HTERT RPE-1 (cell line): ENCODE data around the gene ZBTB17.

Experiments
- in situ Hi-C: fragments of 300-500 bp; cut with MboI; formaldehyde crosslinking; loops from 4 replicates; pipeline ENCODE4 v1.14.3; 2020; ENCODE audit warnings: low sequenced_read_pairs

Gene ZBTB17

DNA sequence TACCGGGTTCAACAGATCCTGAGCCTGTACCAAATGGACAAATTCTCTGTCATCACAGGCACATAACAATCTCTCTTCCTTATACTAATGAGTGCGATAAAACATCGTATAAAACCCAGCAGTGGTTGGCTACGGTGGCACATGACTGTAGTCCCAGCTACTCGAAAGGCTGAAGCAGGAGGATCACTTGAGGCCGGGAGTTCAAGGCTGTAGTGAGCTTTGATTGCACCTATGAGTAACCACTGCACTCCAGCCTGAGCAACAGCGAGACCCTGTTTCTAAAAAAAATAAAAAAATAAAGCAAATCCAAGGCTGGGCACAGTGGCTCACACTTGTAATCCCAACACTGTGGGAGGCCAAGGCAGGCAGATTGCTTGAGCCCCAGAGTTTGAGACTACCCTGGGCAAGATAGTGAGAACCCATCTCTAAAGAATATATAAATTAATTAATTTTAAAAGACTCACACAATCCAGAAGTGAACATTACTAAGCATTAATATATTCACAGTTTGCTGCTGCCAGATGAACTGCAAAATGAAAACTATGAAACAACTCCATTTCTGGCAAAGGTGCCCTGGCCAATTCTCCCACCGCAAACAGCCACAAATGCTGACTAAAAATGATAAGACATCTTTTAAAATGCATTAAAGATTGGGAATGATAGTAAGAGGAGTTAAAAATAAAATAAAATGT, 13.1 kb downstream of the ZBTB17 start:
- in situ Hi-C loops: no loop called here

GRCh38 chr1:15962176-15962575, 13.7 kb downstream of the ZBTB17 start:
- in situ Hi-C loops: no loop called here

DNA sequence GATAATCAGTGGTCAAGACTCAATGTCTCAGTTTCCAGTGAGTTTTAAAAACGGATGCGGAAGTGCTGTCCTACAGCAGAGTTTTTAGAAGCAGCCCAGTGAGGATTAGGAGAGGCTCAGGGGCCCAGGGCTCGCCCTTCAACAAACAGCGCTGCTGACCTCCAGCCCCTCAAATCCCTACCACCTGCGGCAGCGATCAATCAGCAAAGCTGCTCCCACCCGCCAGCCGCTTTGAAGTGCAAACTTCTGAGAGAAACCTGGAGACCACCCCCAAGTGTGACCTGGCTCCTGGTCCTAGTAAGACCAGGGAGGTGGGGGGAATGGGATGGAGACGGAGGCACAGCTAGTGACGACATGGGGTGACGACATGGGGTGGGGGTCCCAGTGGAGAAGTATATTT, 14.4 kb downstream of the ZBTB17 start:
- in situ Hi-C loops: no loop called here

DNA sequence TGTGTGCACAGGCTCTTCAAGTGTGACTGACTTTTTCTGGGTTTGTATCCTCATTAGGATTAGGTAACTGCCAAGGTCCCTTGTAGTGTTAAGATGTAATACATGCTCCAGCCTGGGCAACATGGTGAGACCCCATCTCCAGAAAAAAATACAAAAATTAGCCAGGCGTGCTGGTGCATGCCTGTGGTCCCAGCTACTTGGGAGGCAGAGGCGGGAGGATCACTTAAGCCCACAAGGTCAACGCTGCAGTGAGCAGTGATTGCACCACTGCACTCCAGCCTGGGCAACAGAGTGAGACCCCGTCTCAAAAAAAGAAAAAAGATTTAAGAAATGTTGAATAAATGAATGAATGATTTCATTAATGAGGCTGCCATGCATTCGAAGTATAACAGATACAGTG, 15.1 kb downstream of the ZBTB17 start:
- in situ Hi-C loops: no loop called here

DNA sequence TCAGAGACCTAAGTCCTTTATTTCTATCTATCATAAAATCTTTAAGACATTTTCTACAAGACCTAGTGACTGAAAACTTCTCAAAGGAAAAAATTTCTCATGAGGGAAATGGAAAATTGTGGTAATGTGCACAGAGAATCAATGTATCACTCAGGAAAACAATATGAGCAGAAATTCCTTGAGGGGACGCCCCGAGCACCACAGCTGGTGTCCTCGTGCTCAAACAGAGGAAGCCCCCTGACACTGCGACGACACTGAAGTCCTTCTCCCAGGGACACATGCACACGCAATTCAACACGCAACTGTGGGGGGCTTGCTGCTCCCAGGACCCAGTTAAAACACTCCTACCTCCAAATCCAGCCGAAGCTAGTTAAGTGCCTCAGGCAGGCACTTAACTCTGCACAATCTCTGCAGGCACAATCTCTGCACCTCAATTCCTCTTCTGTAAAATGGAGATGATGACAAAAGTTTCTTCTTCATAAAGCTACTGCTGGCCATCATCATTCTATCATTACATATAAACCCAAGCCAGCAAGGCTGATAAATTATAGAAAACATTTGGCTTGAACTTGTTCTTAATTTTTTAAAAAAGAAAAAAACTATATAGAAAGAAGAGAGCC, 16.0 kb downstream of the ZBTB17 start:
- in situ Hi-C loops: no loop called here

DNA sequence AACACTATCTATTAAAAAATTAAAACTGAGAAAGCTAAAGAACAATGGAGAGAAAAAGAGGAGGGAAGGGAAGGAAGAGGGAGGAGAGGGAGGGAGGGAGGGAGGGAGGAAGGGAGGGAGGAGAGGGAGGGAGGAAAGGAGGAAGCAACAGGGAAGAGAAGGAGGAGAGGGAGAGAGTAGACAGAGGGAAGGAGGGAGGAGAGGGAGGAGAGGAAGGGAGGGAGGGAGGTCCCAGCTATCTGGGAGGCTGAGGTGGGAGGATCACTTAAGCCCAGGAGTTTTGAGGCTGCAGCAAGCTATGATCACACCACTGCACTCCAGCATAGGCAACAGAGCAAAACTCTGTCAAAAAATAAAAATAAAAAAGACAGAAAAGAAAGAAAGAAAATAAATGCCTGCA, 16.5 kb downstream of the ZBTB17 start:
- in situ Hi-C loops: no loop called here

DNA sequence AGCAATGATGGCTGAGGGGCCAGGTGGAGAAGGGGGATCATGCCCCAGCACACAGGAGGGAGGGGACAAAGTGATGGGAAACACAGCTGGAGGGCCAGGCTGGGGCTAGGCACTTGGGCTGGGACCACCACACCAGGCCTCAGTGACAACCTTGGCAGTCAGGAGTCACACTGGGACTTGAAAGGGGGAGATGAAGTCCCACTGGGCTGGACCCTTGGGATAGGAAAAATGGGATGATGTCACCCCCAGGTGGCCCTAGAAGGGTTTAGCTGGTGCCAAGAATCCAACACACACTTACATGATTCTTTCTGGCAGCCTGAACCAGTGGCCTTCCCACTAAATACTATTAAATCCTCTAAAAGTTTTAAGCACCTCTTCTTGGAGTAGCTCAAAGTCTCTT, 17.1 kb downstream of the ZBTB17 start:
- in situ Hi-C loops: no loop called here

- in situ Hi-C loops: no loop called here
These were observed 17.8 kb downstream of the ZBTB17 start for GRCh38 chr1:15958111-15958510.

GRCh38 chr1:15957221-15958095, 18.4 kb downstream of the ZBTB17 start:
- in situ Hi-C loops: no loop called here

- in situ Hi-C loops: no loop called here
These were observed 19.8 kb downstream of the ZBTB17 start for GRCh38 chr1:15956150-15956549.

DNA sequence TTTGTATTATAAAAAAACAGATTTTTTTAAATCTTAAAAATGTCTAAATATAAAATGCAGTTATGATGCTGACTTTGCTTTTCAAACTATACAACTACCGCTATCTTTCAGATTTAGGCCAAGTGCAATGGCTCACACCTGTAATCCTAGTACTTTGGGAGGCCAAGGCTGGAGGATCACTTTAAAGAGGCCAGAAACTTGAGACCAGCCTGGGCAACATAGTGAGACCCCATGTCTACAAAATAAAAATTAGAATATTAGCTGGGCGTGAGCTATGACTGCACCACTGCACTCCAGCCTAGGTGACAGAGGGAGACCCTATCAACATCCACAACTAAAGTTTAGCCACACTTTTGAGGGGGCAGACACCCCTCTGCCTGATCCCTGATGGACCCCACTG, 20.3 kb downstream of the ZBTB17 start:
- in situ Hi-C loops: no loop called here

- in situ Hi-C loops: no loop called here
These were observed 21.6 kb downstream of the ZBTB17 start for GRCh38 chr1:15954316-15954715.

GRCh38 chr1:15953791-15954241, 22.1 kb downstream of the ZBTB17 start:
- in situ Hi-C loops: no loop called here

DNA sequence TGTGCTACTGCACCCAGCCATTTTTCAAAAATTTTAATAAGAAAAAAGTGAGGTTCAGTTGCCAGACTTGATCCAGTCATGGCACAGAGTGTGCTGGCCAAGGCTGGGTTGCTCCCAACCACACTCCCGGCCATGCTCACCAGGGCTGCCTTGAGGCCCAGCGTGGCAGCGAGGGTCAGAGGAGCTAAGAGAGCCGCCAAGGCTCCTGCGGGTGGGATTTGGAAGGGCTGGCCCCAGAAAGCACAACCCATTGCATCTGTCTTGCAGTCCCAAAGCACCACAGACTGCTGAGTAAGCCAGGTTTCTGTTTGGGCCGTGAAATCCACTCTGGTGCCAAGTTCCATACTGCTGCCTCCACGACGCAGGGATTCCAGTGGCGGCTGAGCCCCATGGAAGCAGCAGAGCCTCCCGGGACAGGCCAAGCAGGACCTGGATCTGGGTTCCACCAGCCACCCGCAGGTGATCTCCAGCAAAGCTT, 22.6 kb downstream of the ZBTB17 start:
- in situ Hi-C loops: no loop called here

GRCh38 chr1:15952317-15953258, 23.3 kb downstream of the ZBTB17 start:
- in situ Hi-C loops: no loop called here

GRCh38 chr1:15951341-15952153, 24.4 kb downstream of the ZBTB17 start:
- in situ Hi-C loops: no loop called here

DNA sequence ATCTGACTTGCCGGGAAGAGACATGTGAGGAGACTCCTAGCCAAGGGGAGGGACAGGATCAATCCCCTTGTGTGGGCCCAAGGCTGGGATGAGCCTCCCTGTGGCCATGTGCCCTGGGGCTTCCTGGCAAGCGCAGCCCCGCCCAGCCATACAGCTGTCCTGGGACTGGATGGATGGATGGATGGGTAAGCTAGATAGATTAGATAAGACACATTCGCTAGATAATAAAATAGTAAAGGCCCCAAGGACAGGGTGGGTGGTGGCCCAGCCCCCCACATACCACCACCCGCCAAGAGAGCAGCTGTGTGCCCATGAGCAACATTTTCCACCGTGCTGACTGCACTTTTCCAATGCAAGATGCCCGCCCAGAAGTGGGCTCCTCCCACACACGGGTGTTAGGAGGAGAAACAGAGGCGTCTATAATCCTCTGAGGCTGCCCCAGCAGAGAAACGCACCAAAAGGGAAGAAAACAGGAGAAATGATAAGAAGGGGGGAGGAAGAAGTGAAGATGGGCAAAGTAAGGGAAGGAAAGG, 25.1 kb downstream of the ZBTB17 start:
- in situ Hi-C loops: no loop called here

DNA sequence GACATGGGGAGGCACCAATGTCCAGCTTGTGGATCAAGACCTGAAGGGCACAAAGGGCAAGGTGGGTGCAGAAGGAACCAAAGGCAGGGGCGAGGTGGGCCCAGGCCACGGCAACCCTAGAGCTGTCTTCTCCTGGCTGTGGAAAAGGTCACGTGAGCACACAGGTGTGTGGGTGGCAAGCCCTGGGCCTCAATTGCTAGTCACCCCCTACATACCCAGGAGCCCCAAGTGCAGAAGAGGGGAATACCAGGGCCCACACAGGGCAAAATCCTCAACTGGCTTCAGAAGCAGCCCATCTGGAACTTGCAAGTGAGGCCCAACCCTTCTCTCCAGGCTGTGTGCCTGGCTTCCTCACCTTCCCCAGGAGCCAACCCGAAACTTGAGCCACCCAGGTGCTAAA, 25.6 kb downstream of the ZBTB17 start:
- in situ Hi-C loops: no loop called here

GRCh38 chr1:15949453-15950245, 26.3 kb downstream of the ZBTB17 start:
- in situ Hi-C loops: no loop called here
